GM06990 (cell line): ENCODE results near the gene CLDN24.

ENCODE experiments used
- DNase-seq: peaks from one replicate; pipeline ENCODE4 v3.0.0-alpha.2; 2011; ENCODE audit not compliant: insufficient read length; ENCODE audit errors: extremely low read depth
- H3K27me3 ChIP-seq: replicated peaks from 2 replicates; pipeline ENCODE4 v1.6.0; 2011; ENCODE audit warnings: low read length; ENCODE audit not compliant: control insufficient read depth, insufficient read depth
- H3K36me3 ChIP-seq: 2 replicates; pipeline ENCODE4 v1.5.1; 2011; ENCODE audit warnings: low read length; ENCODE audit not compliant: control insufficient read depth, insufficient read depth
- H3K4me3 ChIP-seq: replicated peaks from 2 replicates; pipeline ENCODE4 v1.5.1; 2011; ENCODE audit warnings: low read depth, mild to moderate bottlenecking, control low read depth, low read length
- TF ChIP-seq, protein P1 (sequence below): IDR thresholded peaks from 2 replicates; pipeline ENCODE4 v1.5.1; 2011; ENCODE audit warnings: low read length, control low read depth, mild to moderate bottlenecking, inconsistent platforms; ENCODE audit not compliant: insufficient read depth, poor library complexity, severe bottlenecking

The CLDN24 gene

DNA sequence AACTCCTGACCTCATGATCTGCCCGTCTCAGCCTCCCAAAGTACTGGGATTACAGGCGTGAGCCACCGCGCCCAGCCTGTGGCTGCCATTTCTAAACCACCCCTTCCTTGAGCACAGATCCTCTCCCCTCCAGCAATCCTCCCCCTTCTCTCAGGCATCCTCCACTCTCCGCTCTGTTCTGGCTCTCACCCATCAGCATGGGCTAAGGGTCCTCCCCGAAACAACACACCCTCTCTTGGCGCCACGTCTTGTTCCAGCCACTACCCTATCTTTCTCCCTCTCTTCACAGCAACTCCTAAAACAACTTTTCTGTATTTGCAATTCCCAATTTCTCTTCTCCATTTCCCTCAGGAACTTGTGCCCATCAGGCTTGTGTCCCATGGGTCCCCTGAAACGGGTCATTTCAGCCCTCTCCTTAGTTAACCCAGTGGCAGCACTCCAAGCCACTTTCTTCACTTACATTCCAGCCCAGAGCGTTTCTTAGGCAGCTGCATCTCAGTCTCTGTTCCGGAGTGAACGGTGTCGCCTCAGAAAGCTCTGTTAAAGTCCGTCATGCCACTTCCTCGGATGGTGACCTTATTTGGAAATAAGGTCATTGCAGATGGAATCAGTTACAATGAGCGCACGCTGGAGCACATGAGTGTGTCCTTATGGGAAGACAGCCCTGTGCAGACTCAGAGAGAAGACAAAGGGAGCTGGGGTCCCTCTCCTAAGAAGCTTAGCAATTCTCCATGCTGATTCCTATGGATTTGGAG lies 28.3 kb upstream of the CLDN24 start:
- no peak for DNase-seq
- H3K36me3 ChIP-seq = no peaks in the 10 kb centered on the region

DNA sequence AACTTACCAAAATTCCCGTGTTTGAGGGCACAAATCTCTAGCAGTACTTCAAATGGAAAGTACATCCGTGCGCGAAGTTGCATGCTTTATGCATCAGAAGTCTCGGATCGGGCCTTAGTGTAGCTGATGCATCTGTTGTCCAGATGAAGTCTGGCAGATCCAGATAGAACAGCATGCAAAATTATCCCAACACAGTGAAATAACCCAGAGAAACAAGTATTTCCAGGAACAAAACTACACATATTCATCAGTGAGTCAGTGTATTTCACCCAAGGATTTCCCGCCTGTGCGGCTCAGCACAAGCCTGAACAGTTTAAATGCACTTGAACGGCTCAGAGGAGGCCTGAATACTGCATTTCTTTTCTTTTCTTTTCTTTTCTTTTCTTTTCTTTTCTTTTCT lies 27.4 kb upstream of the CLDN24 start:
- DNase-seq = no peak
- Histone ChIP-seq H3K27me3 (peaks cover 1% of the 10 kb centered on the region; the same call in 1 of the 2 replicates), H3K36me3 (no peaks in the 10 kb centered on the region), H3K4me3 (no peak overlapping the region)
- TF ChIP-seq, protein P1, sequence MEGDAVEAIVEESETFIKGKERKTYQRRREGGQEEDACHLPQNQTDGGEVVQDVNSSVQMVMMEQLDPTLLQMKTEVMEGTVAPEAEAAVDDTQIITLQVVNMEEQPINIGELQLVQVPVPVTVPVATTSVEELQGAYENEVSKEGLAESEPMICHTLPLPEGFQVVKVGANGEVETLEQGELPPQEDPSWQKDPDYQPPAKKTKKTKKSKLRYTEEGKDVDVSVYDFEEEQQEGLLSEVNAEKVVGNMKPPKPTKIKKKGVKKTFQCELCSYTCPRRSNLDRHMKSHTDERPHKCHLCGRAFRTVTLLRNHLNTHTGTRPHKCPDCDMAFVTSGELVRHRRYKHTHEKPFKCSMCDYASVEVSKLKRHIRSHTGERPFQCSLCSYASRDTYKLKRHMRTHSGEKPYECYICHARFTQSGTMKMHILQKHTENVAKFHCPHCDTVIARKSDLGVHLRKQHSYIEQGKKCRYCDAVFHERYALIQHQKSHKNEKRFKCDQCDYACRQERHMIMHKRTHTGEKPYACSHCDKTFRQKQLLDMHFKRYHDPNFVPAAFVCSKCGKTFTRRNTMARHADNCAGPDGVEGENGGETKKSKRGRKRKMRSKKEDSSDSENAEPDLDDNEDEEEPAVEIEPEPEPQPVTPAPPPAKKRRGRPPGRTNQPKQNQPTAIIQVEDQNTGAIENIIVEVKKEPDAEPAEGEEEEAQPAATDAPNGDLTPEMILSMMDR = no peak

More for the DNA sequence above, 28.3 kb upstream of the CLDN24 start:
- Histone ChIP-seq H3K4me3 (no peak overlapping the region), H3K27me3 (peaks cover 1% of the 10 kb centered on the region; the same call in 1 of the 2 replicates)
- TF ChIP-seq, protein P1 = no peak

DNA sequence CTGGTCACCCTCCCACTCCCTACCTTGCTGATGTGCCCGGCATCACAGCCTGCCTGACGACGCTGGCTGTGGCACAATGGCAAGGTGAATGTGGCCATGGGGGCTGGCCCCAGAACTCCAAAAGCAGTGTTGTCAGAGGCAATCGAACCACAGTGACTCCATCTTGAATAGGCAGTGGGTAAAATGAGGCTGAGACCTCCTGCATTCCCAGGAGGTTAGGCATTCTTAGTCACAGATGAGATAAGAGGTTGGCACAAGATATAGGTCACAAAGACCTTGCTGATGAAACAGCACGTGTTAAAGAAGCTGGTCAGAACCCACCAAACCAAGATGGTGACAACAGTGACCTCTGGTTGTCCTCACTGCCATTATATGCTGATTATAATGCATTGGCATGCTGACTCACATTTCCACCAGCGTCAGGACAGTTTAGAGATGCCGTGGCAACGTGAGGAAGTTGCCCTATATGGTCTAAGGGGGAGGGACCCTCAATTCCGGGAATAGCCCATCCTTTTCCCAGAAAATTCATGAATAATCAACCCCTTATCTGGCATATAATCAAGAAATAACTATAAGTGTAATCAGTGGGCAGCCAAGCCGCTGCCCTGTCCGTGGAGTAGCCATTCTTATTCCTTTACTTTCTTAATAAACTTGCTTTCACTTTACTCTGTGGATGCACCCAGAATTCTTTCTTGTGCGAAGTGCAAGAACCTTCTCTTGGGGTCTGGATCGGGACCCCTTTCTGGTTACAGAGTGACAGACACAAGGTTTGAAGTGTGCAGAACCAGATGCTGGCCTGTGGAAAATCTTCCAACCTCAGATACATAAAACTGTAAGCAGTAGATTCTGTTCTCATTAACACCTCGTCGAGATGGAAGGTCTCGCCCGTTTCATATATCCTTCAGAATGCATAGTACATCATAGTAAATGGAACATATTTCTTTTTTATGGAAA lies 26.8 kb upstream of the CLDN24 start:
- DNase-seq = no peak
- H3K27me3 ChIP-seq = peaks cover 1% of the 10 kb centered on the region; the same call in 1 of the 2 replicates
- no peak overlapping the region for H3K4me3 ChIP-seq
- no peaks in the 10 kb centered on the region for H3K36me3 ChIP-seq
- TF ChIP-seq, protein P1 = no peak

DNA sequence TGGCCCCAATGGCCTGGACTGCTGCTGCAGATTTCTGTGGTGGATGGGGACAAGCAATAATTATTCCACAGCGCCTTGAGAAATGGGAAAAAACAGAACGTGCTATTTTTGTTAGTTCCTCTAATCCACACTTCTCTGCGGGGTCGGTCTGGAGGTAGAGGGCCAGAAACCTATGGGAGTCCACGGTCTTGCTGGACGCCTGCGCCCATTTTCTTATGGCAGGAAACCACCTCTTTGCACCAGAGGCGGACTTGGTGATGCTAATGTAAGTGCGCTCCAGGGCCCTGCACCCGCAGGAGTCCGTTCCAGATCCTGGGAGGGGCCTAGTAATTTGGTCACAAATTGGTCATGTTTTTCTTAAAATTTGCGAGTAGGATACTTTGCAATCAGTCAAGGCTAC lies 25.9 kb upstream of the CLDN24 start:
- H3K36me3 ChIP-seq = no peaks in the 10 kb centered on the region
- no peak overlapping the region for H3K4me3 ChIP-seq
- TF ChIP-seq, protein P1 = no peak
- H3K27me3 ChIP-seq = peaks cover 1% of the 10 kb centered on the region; the same call in 1 of the 2 replicates
- no peak for DNase-seq

DNA sequence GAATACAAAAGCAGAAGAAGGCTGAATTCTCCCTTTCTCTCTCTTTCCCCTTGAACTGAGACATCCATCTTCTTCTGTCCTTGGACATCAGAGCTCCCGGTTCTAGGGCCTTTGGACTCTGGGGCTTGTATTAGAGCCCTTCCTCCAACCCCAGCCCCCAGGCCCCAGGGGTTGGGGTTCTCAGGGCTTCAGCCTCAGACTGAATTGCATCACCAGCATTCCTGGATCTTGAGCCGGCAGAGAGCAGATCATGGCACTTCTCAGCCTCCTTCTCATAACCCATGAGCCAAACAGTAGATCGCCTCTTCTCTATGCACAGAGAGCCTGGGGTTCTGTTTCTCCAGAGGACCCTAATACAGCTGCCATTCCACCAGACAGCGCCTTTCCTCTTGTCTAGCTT lies 25.3 kb upstream of the CLDN24 start:
- Histone ChIP-seq H3K4me3 (no peak overlapping the region), H3K36me3 (no peaks in the 10 kb centered on the region), H3K27me3 (peaks cover 1% of the 10 kb centered on the region; the same call in 1 of the 2 replicates)
- no peak for DNase-seq
- TF ChIP-seq, protein P1 = no peak
